CD4-positive, alpha-beta T cell treated with Interleukin-4 for 4 hours (primary cell): ENCODE measurements around the gene MICU2.

Experiments
- DNase-seq: peaks from one replicate; pipeline ENCODE4 v3.0.0-alpha.2; 2020

The MICU2 gene

DNA sequence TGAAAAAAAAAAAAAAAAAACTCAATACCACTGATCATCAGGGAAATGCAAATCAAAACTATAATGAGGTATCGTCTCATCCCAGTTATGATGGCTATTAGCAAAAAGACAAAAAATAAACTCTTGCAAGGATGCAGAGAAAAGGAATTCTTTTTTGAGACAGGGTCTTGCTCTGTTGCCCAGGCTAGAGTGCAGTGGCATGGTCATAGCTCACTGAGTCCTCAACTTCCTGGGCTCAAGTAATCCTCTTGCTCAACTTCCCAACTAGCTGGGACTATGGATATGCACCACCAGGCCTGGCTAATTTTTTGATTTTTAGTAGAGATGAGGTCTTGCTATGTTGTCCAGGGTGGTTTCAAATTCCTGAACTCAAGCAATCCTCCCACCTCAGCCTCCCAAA is 59.5 kb downstream of the MICU2 start:
- no peak for DNase-seq

- DNase-seq, result no peak
Observed at GRCh38 chr13:21542563-21542962, 61.4 kb downstream of the MICU2 start.

DNA sequence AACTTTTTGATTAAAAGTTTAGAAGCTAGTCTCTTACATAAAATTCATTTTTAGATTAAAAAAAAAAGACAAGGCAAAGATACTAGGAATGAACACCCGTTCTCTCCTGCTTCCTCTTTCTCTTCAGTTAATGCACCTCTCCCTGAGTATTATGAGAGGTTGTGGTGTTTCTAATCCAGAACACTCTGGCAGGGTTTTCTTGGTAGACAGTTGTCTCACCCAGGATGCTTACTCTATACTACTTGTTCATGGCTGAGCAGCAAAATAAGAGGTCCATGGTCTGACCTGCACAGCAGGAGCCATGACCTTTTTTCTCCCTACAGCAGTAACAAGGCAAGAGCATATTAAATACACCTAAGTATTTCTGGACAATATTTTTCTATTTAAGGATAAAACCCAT is 62.0 kb downstream of the MICU2 start:
- DNase-seq, result no peak

DNA sequence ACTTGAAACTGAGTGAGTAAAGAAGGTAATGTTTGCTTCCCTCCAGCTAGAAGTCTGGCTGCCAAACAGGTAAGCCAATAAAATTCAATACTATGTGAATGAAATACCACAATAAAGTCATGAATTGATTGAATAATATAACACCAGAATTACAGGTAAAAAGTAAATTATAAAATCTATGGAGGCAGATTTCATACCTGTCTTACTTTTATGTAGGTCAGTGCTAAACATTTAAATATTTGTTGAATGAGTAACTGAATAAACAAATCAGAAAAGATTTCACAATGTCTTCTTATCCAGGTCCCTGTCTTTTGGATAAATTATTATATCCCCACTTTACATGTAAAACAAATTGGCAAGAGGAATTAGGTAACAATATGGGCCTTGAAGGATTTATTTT is 62.7 kb downstream of the MICU2 start:
- no peak for DNase-seq

DNA sequence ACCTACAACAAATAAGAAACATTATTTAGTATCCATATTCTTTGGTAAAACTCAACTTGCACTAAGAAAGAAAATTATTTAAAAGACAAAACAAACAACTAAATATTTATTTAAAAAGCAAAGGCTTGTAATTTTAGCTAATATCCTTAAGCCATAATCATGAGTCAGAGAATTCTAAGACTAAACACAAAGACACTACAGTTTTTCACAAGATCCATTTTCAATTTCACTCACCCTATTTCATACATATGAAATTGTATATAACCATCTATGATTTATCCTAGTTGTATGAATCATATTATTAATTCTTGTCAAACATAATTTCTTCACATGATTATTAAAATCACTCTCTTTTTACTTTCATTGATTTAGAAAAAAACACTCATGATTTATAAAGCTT is 64.3 kb downstream of the MICU2 start:
- DNase-seq, result no peak

DNA sequence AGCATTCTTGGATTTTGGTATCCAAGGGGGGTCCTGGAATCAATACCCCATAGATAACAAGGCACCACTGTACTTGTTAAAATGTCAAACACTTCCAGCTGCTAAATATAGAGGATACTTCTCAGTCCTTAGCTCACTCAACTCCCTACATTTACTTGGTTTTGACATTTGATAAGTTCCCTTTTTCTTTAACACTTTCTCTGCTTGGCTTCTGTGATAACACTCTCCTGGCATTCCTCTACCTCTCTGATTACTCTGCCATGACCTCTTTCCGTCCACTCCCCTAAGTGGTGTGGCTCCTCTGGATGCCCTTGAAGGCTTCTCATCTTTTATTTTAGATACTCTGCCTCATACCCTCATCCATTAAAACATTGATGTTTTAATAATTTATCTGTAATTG is 65.2 kb downstream of the MICU2 start:
- DNase-seq, result no peak

DNA sequence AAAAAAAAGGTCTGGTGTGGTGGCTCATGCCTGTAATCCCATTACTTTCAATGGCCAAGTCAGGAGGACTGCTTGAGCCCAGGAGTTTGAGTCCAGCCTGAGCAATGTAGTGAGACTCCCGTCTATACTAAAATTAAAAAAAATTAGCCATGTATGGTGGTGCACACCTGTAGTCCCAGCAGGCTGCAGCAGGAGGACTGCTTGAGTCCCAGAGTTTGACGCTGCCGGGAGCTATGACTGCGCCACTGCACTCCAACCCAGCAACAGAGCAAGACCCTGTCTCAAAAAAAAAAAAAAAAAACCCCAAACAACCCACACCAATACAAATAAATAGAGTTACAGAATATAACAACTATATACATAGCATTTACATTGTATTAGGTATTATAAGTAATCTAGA is 65.7 kb downstream of the MICU2 start:
- DNase-seq, result no peak

DNA sequence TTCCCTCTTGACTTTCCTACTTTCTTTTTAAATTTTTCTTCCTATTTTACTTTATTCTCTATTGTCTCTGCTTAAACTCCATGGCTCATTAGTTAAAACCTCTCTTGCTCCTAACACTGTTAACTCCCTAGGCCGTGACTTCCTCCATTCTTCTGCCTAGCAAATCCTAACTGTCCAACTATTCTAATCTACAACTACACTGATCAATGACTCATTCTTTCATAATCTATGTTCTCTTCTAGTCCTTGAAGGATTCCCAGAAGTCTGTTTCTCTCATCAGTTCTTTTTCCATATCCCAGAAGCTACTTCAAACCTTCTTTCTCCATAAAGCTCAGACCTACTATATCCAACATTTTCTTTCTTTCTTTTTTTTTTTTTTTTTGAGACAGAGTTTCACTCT is 66.9 kb downstream of the MICU2 start:
- no peak for DNase-seq

DNA sequence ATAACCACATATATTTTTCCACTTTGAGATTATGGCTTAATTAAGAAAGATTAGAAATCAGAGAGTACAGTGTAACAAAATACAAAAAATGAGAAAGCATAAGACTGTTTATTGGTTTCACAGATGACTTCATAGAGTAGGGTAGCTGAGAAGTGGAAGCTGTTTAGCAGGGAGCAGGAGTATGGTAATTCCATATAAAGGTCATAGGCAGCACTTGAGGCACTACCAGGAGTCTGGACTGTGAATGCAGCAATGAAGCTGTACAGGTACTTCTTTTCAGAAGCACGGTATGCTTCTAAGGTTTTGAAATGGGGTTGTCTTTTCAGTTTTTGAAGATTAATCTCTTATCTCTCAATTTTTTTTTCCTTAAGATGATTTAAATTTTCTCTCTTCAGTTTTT is 69.2 kb downstream of the MICU2 start:
- no peak for DNase-seq

DNA sequence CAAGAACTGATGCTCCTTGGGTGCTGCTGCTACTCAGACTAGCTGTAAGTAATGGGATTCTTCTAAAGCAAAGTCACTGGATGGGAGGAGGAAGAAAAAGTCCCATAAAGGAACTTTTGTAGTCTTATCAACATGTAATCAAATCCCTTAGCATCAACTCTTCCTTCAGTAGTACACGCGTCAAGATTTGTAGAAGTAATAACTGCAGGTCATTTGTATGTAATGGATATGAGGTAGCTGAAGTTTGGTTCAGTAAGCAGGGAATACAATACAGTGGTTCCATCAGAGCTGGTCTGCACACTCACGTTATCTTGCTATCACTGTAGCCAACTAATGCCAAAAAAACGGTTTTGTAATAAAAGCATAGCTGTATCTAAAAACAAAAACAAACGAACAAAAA is 72.5 kb downstream of the MICU2 start:
- DNase-seq, result no peak

DNA sequence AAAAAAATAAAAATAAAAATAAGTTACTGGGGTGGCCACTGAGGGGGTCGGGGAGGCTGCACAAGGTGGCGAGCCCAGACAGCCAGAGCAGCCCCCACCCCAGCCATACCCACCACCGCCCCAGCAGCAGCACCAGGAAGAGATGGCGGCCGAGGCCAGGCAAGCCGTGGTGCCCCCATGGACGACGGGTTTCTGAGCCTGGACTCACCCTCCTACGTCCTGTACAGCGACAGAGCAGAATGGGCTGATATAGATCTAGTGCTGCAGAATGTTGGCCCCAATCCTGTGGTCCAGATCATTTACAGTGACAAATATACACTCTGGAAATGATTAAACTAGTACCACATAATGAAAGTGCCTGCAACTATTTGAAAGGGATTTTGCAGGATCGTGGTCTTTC is 73.3 kb downstream of the MICU2 start:
- no peak for DNase-seq

GRCh38 chr13:21529146-21529893 is 74.7 kb downstream of the MICU2 start:
- no peak for DNase-seq

- no peak for DNase-seq
Observed at GRCh38 chr13:21528616-21529015, 75.4 kb downstream of the MICU2 start.

- no peak for DNase-seq
Observed at GRCh38 chr13:21526707-21527540, 77.0 kb downstream of the MICU2 start.

DNA sequence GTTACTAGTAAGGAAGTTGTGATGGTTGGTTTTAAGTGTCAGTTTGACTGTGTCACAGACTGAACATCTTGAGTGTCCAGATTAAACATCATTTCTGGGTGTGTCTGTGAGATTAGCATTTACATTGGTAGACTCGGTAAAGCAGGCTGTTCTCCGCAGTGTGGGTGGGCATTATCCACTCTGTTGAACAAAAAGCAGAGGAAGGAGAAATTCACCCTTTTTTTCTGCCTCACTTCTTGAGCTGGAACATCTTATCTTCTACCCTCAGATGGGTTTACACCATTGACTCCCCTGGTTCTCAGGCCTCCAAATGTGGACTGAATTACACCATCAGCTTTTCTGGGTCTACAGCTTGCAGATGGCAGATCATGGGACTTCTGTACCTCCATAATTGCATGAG is 81.1 kb downstream of the MICU2 start:
- no peak for DNase-seq

GRCh38 chr13:21522130-21522529 is 81.8 kb downstream of the MICU2 start:
- no peak for DNase-seq

DNA sequence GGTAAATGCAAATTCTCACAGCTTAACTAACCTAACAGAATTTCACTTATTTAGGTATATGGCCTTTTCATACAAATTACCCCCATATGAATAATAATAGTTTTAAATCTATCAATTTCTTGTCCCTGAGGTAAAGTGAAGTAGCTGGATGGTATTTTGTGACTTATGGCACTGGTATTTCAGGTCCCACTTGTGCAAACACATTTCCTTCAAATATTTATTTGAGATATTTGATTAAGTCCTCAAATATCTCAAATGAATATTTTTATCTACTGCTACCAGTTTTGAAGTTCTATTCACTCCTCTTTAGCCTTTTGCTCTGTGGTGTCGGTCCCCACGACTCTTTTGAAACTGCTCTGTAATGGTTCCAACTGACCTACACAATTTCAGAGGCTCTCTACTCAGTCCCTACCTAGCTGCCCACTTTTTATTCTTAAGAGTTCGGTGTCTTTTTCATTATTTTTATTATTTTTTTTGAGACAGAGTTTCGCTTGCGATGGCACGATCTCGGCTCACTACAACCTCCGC is 85.3 kb downstream of the MICU2 start:
- DNase-seq, result no peak

DNA sequence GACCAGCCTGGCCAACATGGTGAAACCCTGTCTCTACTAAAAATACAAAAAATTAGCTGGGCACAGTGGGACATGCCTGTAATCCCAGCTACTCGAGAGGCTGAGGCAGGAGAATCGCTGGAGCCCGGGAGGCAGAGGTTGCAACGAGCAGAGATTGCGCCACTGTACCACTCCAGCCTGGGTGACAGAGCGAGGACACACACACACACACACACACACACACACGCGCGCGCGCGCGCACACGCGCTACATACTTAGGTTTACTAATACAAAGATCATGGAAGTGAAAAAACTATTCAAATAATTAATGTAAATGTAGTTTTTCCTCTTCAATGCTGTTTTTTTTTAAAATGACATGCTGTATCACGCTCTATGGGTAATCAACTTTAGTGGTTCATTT is 86.4 kb downstream of the MICU2 start:
- DNase-seq, result no peak

DNA sequence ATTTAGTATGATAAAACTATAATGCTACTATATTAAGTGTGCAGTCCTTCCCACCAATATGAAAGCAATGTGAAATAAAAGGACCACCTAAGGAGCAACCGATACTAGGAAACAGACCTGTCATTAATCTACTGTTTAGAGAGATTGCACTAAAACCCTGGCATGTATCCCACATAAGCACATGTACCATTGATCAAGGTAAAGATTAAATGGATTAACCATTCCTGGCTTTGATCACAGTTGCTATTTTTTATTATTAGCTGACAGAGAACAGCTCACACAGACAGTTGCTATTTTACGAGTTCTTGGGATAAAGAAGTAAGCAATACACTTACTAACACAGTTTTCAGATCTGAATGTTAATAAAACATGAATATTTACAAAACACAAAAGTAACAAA is 87.2 kb downstream of the MICU2 start:
- no peak for DNase-seq

- DNase-seq, result no peak
Observed at GRCh38 chr13:21511849-21512248, 92.1 kb downstream of the MICU2 start.

- DNase-seq, result no peak
Observed at GRCh38 chr13:21504379-21504778, 99.6 kb downstream of the MICU2 start.

- no peak for DNase-seq
Observed at GRCh38 chr13:21501686-21502085, 102.3 kb downstream of the MICU2 start.

- DNase-seq, result no peak
Observed at GRCh38 chr13:21486322-21486721, 117.6 kb downstream of the MICU2 start.

- DNase-seq, result no peak
Observed at GRCh38 chr13:21483748-21484147, 120.2 kb downstream of the MICU2 start.
